ENCODE data around the gene POLR3B. TPM values are rescaled to one million over a fixed set of nuclear protein-coding genes. Genes with fewer than 3 reads are reported as not detected.

Gene POLR3B
- total and polyA plus RNA-seq, 9 of the 15 experiments (the other 6 are each of a cell fraction or from before 2014, with no cell fraction given): 7.6 to 17.9 (median 14.4) TPM

DNA sequence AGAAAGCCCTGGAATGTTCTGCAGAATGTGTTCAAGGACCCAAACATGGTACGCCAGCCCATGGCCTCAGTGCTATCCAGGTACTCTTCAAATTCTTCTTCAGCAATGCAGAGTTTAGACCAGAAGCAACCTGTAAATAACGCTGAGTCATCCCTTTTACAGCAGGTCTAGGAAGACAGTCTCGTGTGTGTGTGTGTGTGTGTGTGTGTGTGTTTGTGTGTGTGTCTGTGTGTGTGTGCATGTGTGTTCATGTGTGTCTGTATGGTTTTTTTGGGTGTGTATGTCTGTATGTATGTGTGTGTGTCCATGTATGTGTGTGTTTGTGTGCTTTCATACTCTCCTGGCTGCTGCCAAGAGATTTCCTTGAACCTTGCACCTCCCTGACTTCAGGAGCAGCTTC, 165.2 kb downstream of the POLR3B start (continued):
- TF ChIP-seq, protein P1, sequence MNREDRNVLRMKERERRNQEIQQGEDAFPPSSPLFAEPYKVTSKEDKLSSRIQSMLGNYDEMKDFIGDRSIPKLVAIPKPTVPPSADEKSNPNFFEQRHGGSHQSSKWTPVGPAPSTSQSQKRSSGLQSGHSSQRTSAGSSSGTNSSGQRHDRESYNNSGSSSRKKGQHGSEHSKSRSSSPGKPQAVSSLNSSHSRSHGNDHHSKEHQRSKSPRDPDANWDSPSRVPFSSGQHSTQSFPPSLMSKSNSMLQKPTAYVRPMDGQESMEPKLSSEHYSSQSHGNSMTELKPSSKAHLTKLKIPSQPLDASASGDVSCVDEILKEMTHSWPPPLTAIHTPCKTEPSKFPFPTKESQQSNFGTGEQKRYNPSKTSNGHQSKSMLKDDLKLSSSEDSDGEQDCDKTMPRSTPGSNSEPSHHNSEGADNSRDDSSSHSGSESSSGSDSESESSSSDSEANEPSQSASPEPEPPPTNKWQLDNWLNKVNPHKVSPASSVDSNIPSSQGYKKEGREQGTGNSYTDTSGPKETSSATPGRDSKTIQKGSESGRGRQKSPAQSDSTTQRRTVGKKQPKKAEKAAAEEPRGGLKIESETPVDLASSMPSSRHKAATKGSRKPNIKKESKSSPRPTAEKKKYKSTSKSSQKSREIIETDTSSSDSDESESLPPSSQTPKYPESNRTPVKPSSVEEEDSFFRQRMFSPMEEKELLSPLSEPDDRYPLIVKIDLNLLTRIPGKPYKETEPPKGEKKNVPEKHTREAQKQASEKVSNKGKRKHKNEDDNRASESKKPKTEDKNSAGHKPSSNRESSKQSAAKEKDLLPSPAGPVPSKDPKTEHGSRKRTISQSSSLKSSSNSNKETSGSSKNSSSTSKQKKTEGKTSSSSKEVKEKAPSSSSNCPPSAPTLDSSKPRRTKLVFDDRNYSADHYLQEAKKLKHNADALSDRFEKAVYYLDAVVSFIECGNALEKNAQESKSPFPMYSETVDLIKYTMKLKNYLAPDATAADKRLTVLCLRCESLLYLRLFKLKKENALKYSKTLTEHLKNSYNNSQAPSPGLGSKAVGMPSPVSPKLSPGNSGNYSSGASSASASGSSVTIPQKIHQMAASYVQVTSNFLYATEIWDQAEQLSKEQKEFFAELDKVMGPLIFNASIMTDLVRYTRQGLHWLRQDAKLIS (CRISPR knock-in tag; IDR thresholded peaks at IDR 0.05): no peak
- TF ChIP-seq, protein P2, sequence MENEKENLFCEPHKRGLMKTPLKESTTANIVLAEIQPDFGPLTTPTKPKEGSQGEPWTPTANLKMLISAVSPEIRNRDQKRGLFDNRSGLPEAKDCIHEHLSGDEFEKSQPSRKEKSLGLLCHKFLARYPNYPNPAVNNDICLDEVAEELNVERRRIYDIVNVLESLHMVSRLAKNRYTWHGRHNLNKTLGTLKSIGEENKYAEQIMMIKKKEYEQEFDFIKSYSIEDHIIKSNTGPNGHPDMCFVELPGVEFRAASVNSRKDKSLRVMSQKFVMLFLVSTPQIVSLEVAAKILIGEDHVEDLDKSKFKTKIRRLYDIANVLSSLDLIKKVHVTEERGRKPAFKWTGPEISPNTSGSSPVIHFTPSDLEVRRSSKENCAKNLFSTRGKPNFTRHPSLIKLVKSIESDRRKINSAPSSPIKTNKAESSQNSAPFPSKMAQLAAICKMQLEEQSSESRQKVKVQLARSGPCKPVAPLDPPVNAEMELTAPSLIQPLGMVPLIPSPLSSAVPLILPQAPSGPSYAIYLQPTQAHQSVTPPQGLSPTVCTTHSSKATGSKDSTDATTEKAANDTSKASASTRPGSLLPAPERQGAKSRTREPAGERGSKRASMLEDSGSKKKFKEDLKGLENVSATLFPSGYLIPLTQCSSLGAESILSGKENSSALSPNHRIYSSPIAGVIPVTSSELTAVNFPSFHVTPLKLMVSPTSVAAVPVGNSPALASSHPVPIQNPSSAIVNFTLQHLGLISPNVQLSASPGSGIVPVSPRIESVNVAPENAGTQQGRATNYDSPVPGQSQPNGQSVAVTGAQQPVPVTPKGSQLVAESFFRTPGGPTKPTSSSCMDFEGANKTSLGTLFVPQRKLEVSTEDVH (IDR thresholded peaks at IDR 0.05; ENCODE audit: low read depth, partially characterized antibody): no peak
- no peak for TF ChIP-seq CBX2 (IDR thresholded peaks at IDR 0.05; ENCODE audit: insufficient read depth, low read length, poor library complexity, severe bottlenecking)
- TF ChIP-seq ZNF696 (CRISPR knock-in tag; conservative IDR thresholded peaks at IDR 0.05): no peak
- TF ChIP-seq, protein P3, sequence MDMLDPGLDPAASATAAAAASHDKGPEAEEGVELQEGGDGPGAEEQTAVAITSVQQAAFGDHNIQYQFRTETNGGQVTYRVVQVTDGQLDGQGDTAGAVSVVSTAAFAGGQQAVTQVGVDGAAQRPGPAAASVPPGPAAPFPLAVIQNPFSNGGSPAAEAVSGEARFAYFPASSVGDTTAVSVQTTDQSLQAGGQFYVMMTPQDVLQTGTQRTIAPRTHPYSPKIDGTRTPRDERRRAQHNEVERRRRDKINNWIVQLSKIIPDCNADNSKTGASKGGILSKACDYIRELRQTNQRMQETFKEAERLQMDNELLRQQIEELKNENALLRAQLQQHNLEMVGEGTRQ (CRISPR knock-in tag; IDR thresholded peaks at IDR 0.05): no peak
- TF ChIP-seq, protein P4, sequence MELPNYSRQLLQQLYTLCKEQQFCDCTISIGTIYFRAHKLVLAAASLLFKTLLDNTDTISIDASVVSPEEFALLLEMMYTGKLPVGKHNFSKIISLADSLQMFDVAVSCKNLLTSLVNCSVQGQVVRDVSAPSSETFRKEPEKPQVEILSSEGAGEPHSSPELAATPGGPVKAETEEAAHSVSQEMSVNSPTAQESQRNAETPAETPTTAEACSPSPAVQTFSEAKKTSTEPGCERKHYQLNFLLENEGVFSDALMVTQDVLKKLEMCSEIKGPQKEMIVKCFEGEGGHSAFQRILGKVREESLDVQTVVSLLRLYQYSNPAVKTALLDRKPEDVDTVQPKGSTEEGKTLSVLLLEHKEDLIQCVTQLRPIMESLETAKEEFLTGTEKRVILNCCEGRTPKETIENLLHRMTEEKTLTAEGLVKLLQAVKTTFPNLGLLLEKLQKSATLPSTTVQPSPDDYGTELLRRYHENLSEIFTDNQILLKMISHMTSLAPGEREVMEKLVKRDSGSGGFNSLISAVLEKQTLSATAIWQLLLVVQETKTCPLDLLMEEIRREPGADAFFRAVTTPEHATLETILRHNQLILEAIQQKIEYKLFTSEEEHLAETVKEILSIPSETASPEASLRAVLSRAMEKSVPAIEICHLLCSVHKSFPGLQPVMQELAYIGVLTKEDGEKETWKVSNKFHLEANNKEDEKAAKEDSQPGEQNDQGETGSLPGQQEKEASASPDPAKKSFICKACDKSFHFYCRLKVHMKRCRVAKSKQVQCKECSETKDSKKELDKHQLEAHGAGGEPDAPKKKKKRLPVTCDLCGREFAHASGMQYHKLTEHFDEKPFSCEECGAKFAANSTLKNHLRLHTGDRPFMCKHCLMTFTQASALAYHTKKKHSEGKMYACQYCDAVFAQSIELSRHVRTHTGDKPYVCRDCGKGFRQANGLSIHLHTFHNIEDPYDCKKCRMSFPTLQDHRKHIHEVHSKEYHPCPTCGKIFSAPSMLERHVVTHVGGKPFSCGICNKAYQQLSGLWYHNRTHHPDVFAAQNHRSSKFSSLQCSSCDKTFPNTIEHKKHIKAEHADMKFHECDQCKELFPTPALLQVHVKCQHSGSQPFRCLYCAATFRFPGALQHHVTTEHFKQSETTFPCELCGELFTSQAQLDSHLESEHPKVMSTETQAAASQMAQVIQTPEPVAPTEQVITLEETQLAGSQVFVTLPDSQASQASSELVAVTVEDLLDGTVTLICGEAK (IDR thresholded peaks at IDR 0.05): no peak
- TF ChIP-seq, protein P4 (CRISPR knock-in tag; IDR thresholded peaks at IDR 0.05): no peak
- peak; percentile 100 for TF ChIP-seq MAFG (tag; conservative IDR thresholded peaks at IDR 0.05)
- no peak for TF ChIP-seq POLR2B (IDR thresholded peaks at IDR 0.05; ENCODE audit: low read depth, partially characterized antibody)
- no peak for TF ChIP-seq ZNF263 (CRISPR knock-in tag; IDR thresholded peaks at IDR 0.05; ENCODE audit: borderline replicate concordance)
- TF ChIP-seq CREBBP (IDR thresholded peaks at IDR 0.05; ENCODE audit: low read depth, low read length): no peak

All from K562 (cell line).